Lower leg skin (tissue), 3 donors: ENCODE results near the gene DACT2.
"Not testable (repeated sequence)": the region's sequence is repeated elsewhere in the genome, so short reads cannot be mapped to it uniquely, and the experiment has no call there.

Experiments used
- POLR2A ChIP-seq, 2 donors: fragments of 450-650 bp; IDR thresholded peaks; one replicate each; pipeline ENCODE4 v1.6.1; 2016 to 2017; ENCODE audit warnings: antibody characterized with exemption in 2 of 2, mild to moderate bottlenecking in 1 of 2, moderate library complexity in 1 of 2
- TF ChIP-seq, protein P1 (sequence below), 3 donors: fragments of 450-650 bp; IDR thresholded peaks; one replicate each; pipeline ENCODE4 v1.5.1; 2016; ENCODE audit warnings: antibody characterized with exemption in 3 of 3, mild to moderate bottlenecking in 3 of 3, moderate library complexity in 2 of 3

DNA sequence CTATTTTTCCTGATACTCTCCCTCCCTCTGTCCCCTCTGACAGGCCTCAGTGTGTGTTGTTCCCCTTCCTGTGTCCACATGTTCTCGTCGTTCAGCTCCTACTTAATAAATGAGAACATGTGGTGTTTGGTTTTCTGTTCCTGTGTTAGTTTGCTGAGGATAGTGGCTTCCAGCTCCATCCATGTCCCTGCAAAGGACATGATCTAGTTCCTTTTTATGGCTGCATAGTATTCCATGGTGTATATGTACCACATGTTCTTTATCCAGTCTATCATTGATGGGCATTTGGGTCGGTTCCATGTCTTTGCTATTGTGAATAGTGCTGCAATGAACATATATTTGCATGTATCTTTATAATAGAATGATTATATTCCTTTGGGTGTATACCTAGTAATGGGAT is 51.8 kb downstream of the DACT2 start:
- not testable (repeated sequence) for TF ChIP-seq POLR2A (IDR thresholded peaks at IDR 0.05)
- TF ChIP-seq, protein P1, sequence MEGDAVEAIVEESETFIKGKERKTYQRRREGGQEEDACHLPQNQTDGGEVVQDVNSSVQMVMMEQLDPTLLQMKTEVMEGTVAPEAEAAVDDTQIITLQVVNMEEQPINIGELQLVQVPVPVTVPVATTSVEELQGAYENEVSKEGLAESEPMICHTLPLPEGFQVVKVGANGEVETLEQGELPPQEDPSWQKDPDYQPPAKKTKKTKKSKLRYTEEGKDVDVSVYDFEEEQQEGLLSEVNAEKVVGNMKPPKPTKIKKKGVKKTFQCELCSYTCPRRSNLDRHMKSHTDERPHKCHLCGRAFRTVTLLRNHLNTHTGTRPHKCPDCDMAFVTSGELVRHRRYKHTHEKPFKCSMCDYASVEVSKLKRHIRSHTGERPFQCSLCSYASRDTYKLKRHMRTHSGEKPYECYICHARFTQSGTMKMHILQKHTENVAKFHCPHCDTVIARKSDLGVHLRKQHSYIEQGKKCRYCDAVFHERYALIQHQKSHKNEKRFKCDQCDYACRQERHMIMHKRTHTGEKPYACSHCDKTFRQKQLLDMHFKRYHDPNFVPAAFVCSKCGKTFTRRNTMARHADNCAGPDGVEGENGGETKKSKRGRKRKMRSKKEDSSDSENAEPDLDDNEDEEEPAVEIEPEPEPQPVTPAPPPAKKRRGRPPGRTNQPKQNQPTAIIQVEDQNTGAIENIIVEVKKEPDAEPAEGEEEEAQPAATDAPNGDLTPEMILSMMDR (IDR thresholded peaks at IDR 0.05): not testable (repeated sequence)
